IMR-90 (cell line): Measurements from ENCODE around the gene NBEAL1. TPM values are rescaled to one million over a fixed set of nuclear protein-coding genes. Genes with fewer than 3 reads are reported as not detected.

Experiments used
- ATAC-seq: fragments of 200-7000 bp; cut with Tn5 transposase; 2 replicates; pipeline ENCODE4 v1.9.1; 2020; ENCODE audit warnings: low read depth, mild to moderate bottlenecking, moderate library complexity
- BruUV-seq: library from RNA; stranded (reverse); fragments of 400-500 nt; replicated peaks from 2 replicates; lab custom pipeline; 2021; lab: Mats Ljungman, UMichigan
- CTCF ChIA-PET: fragments of 300-600 bp; formaldehyde crosslinking; extraction: SDS; loops from one replicate; lab custom pipeline; 2021; ENCODE audit warnings: antibody characterized with exemption; lab: Yijun Ruan, JAX
- POLR2A ChIA-PET: fragments of 300-600 bp; sonication (Branson Sonifier 250); formaldehyde crosslinking; loops from one replicate; lab custom pipeline; 2022; ENCODE audit warnings: antibody characterized with exemption; ENCODE audit not compliant: unreplicated experiment; lab: Charles Lee
- DNase-seq: peaks from one replicate; pipeline ENCODE4 v3.0.0; 2013
- H2AFZ ChIP-seq: replicated peaks from 2 replicates; pipeline ENCODE3; 2013; ENCODE audit warnings: low read length, mild to moderate bottlenecking; ENCODE audit not compliant: poor library complexity
- H2AK5ac ChIP-seq: 2 replicates; pipeline ENCODE4 v1.6.1; 2013; ENCODE audit warnings: low read depth, low read length, inconsistent platforms
- H2AK9ac ChIP-seq: replicated peaks from 2 replicates; pipeline ENCODE3; 2013; ENCODE audit warnings: mild to moderate bottlenecking, low read depth, low read length, moderate library complexity; ENCODE audit not compliant: poor library complexity
- H2BK120ac ChIP-seq: 2 replicates; pipeline ENCODE4 v1.6.1; 2013; ENCODE audit warnings: low read depth, low read length, inconsistent platforms
- H2BK15ac ChIP-seq: 3 replicates; pipeline ENCODE4 v1.6.1; 2013; ENCODE audit warnings: low read depth, low read length, inconsistent platforms
- H2BK20ac ChIP-seq: 2 replicates; pipeline ENCODE4 v1.6.1; 2013; ENCODE audit warnings: low read depth, mild to moderate bottlenecking, inconsistent platforms, low read length, moderate library complexity
- H2BK5ac ChIP-seq: 2 replicates; pipeline ENCODE4 v1.6.1; 2013; ENCODE audit warnings: mild to moderate bottlenecking, low read depth, low read length, inconsistent platforms; ENCODE audit not compliant: poor library complexity, severe bottlenecking
- H3K14ac ChIP-seq: replicated peaks from 2 replicates; pipeline ENCODE4 v1.6.1; 2013; ENCODE audit warnings: low read depth, low read length, inconsistent platforms
- H3K18ac ChIP-seq: 2 replicates; pipeline ENCODE4 v1.6.1; 2013; ENCODE audit warnings: low read depth, low read length, control low read depth
- H3K23ac ChIP-seq: 2 replicates; pipeline ENCODE4 v1.6.1; 2013; ENCODE audit warnings: low read depth, low read length, inconsistent platforms
- H3K27ac ChIP-seq: 2 replicates; pipeline ENCODE4 v1.5.1; 2013; ENCODE audit warnings: mild to moderate bottlenecking, control low read depth, low read length; ENCODE audit not compliant: insufficient read depth
- H3K27me3 ChIP-seq: 2 replicates; pipeline ENCODE4 v1.6.1; 2013; ENCODE audit warnings: low read length; ENCODE audit not compliant: control insufficient read depth, insufficient read depth
- H3K36me3 ChIP-seq: 2 replicates; pipeline ENCODE4 v1.6.1; 2013; ENCODE audit warnings: low read length, mixed read lengths; ENCODE audit not compliant: control insufficient read depth, insufficient read depth
- H3K4ac ChIP-seq: 2 replicates; pipeline ENCODE4 v1.6.1; 2013; ENCODE audit warnings: low read depth, low read length, inconsistent platforms
- H3K4me1 ChIP-seq: 2 replicates; pipeline ENCODE4 v1.6.1; 2013; ENCODE audit warnings: low read length, mixed read lengths; ENCODE audit not compliant: control insufficient read depth, insufficient read depth
- H3K4me2 ChIP-seq: 2 replicates; pipeline ENCODE4 v1.6.1; 2013; ENCODE audit warnings: low read depth, mild to moderate bottlenecking, control low read depth, low read length, moderate library complexity
- H3K4me3 ChIP-seq: 2 replicates; pipeline ENCODE4 v1.5.1; 2013; ENCODE audit warnings: low read depth, mild to moderate bottlenecking, control low read depth, low read length, moderate library complexity; ENCODE audit not compliant: insufficient read depth
- H3K56ac ChIP-seq: 2 replicates; pipeline ENCODE4 v1.6.1; 2013; ENCODE audit warnings: low read length, inconsistent platforms; ENCODE audit not compliant: insufficient read depth; ENCODE audit errors: extremely low read depth
- H3K79me1 ChIP-seq, 2 experiments: 2 replicates each; pipeline ENCODE4 v1.6.1; 2013; ENCODE audit warnings: low read length in 2 of 2, inconsistent platforms in 1 of 2, low read depth in 1 of 2
- H3K9ac ChIP-seq: 2 replicates; pipeline ENCODE4 v1.6.1; 2013; ENCODE audit warnings: low read depth, low read length, control low read depth
- H3K9me1 ChIP-seq: 2 replicates; pipeline ENCODE4 v1.6.1; 2013; ENCODE audit warnings: low read length, inconsistent platforms; ENCODE audit not compliant: insufficient read depth
- H3K9me3 ChIP-seq: 2 replicates; pipeline ENCODE4 v1.6.1; 2013; ENCODE audit warnings: low read length; ENCODE audit not compliant: control insufficient read depth, insufficient read depth
- H4K20me1 ChIP-seq: 2 replicates; pipeline ENCODE4 v1.6.1; 2013; ENCODE audit warnings: low read length, inconsistent platforms; ENCODE audit not compliant: insufficient read depth
- H4K5ac ChIP-seq: 2 replicates; pipeline ENCODE4 v1.6.1; 2013; ENCODE audit warnings: mild to moderate bottlenecking, low read depth, low read length, control low read depth
- H4K8ac ChIP-seq, 2 experiments: 2 replicates each; pipeline ENCODE4 v1.6.1; 2013; ENCODE audit warnings: low read depth in 2 of 2, low read length in 2 of 2, control low read depth in 1 of 2, inconsistent platforms in 1 of 2
- H4K91ac ChIP-seq: 2 replicates; pipeline ENCODE4 v1.6.1; 2013; ENCODE audit warnings: low read depth, low read length, inconsistent platforms; ENCODE audit not compliant: insufficient read depth
- BHLHE40 ChIP-seq: fragments of 150-350 bp; IDR thresholded peaks from 2 replicates; pipeline ENCODE4 v1.6.1; 2016; ENCODE audit warnings: mild to moderate bottlenecking, low read depth, low read length
- CEBPB ChIP-seq: IDR thresholded peaks from 2 replicates; pipeline ENCODE4 v1.6.1; 2012; ENCODE audit warnings: low read depth, low read length, improper control_type of control experiment
- CHD1 ChIP-seq: IDR thresholded peaks from 2 replicates; pipeline ENCODE4 v1.6.1; 2012; ENCODE audit warnings: low read depth, low read length, improper control_type of control experiment
- CTCF ChIP-seq: conservative IDR thresholded peaks from 2 replicates; pipeline ENCODE4 v1.5.1; 2012; ENCODE audit warnings: mild to moderate bottlenecking, low read depth, low read length, improper control_type of control experiment
- ELK1 ChIP-seq: fragments of 150-350 bp; IDR thresholded peaks from 2 replicates; pipeline ENCODE4 v1.6.1; 2016; ENCODE audit warnings: low read depth, mild to moderate bottlenecking, low read length, moderate library complexity, borderline replicate concordance
- FOS ChIP-seq: fragments of 150-350 bp; IDR thresholded peaks from 2 replicates; pipeline ENCODE4 v1.6.1; 2016; ENCODE audit warnings: low read depth, low read length
- MAFK ChIP-seq: IDR thresholded peaks from 2 replicates; pipeline ENCODE4 v1.6.1; 2012; ENCODE audit warnings: low read depth, low read length, improper control_type of control experiment
- MXI1 ChIP-seq: IDR thresholded peaks from 2 replicates; pipeline ENCODE4 v1.6.1; 2012; ENCODE audit warnings: low read depth, mild to moderate bottlenecking, low read length, moderate library complexity, borderline replicate concordance
- RAD21 ChIP-seq: IDR thresholded peaks from 2 replicates; pipeline ENCODE4 v1.6.1; 2012; ENCODE audit warnings: low read length, improper control_type of control experiment
- WGBS, 2 experiments: methylation state at CpG; one replicate each; pipeline versions ENCODE4 v1.1.5 to v1.1.7; 2013; ENCODE audit warnings: missing lambda C conversion rate in 2 of 2; ENCODE audit not compliant: insufficient read length in 1 of 2; ENCODE audit errors: extremely low coverage in 2 of 2; 5-methylcytosine and 5-hydroxymethylcytosine counted together
- dilution Hi-C: fragments of 300-500 bp; cut with HindIII; formaldehyde crosslinking; loops from one replicate; pipeline ENCODE4 v1.14.3; 2018; ENCODE audit warnings: low sequenced_read_pairs; ENCODE audit not compliant: unreplicated experiment
- in situ Hi-C: fragments of 300-500 bp; cut with MboI; formaldehyde crosslinking; loops from 3 replicates; pipeline ENCODE4 v1.14.3; 2019; ENCODE audit warnings: low sequenced_read_pairs, inconsistent platforms, mixed read lengths
- intact Hi-C: fragments of 100-400 bp; cut with micrococcal nuclease; formaldehyde crosslinking; loops from 2 replicates; pipeline ENCODE4 v1.10.0; 2022
- polyA plus RNA-seq, 3 experiments: library from polyadenylated mRNA; depleted of rRNA; stranded (reverse); fragments of >200 nt; gene quantifications; 2 replicates each; pipeline ENCODE4 v1.2.3, GENCODE V29; 2012; ENCODE audit warnings: low replicate concordance in 1 of 3
- total RNA-seq: library from RNA; depleted of rRNA; stranded (reverse); fragments of >200 nt; gene quantifications from 2 replicates; pipeline ENCODE4 v1.2.3, GENCODE V29; 2012

The NBEAL1 gene
- total and polyA plus RNA-seq, 2 of the 4 experiments (the other 2 are of a cell fraction): 6.4 to 38.0 TPM

- no peak overlapping the region for H2AFZ ChIP-seq
- H3K18ac ChIP-seq: no peak overlapping the region
- dilution Hi-C loops: no loop called here
- H2BK20ac ChIP-seq: no peak overlapping the region
- no peak overlapping the region for H3K56ac ChIP-seq
- H3K79me1 ChIP-seq: peaks cover 22 to 26% of the 10 kb centered on the region in 2 experiments
- no peak overlapping the region for H3K14ac ChIP-seq
- H2AK5ac ChIP-seq: no peak overlapping the region
- no peaks in the 10 kb centered on the region for H3K27me3 ChIP-seq
- peaks cover 21% of the 10 kb centered on the region for H3K36me3 ChIP-seq
- H3K23ac ChIP-seq: no peak overlapping the region
- no peak overlapping the region for H2BK5ac ChIP-seq
- no peak overlapping the region for H2AK9ac ChIP-seq
- no peak overlapping the region for H3K4me2 ChIP-seq
- intact Hi-C loops: no loop called here
- no peak overlapping the region for H4K5ac ChIP-seq
- no peak overlapping the region for H3K9ac ChIP-seq
- H3K4me3 ChIP-seq: no peak overlapping the region
- no peaks in the 10 kb centered on the region for H4K20me1 ChIP-seq
- no peak overlapping the region for H4K91ac ChIP-seq
- WGBS, 2 experiments: no CpG with 5 or more reads among the region's 1 CpG
- CTCF ChIA-PET: interaction anchor here (1.0 kb wide), 1 partner anchor 11 kb away, joined by 3 read pairs; no protein-coding TSS in a partner anchor
- POLR2A ChIA-PET: no interaction called here
- in situ Hi-C loops: no loop called here
- H3K4me1 ChIP-seq: no peaks in the 10 kb centered on the region
- no peak overlapping the region for H2BK15ac ChIP-seq
- H3K9me3 ChIP-seq: no peaks in the 10 kb centered on the region
- ATAC-seq: no peak
- no peaks in the 10 kb centered on the region for H3K9me1 ChIP-seq
- DNase-seq: no peak
- TF ChIP-seq BHLHE40: no peak
- TF ChIP-seq FOS: no peak
- no peak for TF ChIP-seq ELK1
- TF ChIP-seq RAD21: no peak
- no peak for TF ChIP-seq CHD1
- no peak for TF ChIP-seq MAFK
- no peak for TF ChIP-seq MXI1
- no peak for TF ChIP-seq CEBPB
- TF ChIP-seq CTCF: no peak
- H4K8ac ChIP-seq: no peak overlapping the region
- no peak overlapping the region for H3K27ac ChIP-seq
- no peak overlapping the region for H3K4ac ChIP-seq
- no peak overlapping the region for H2BK120ac ChIP-seq
- no TSS peak for BruUV-seq
Measured at GRCh38 chr2:203045867-203046266, 31.2 kb downstream of the NBEAL1 start.
